GM19467 (cell line): Measurements from ENCODE around the gene DNAJC17.

Source experiments
- ATAC-seq: cut with Tn5 transposase; IDR thresholded peaks from one replicate; pipeline ENCODE4 v1.9.1; 2021; ENCODE audit warnings: mild to moderate bottlenecking, moderate library complexity; ENCODE audit not compliant: unreplicated experiment

Gene DNAJC17

DNA sequence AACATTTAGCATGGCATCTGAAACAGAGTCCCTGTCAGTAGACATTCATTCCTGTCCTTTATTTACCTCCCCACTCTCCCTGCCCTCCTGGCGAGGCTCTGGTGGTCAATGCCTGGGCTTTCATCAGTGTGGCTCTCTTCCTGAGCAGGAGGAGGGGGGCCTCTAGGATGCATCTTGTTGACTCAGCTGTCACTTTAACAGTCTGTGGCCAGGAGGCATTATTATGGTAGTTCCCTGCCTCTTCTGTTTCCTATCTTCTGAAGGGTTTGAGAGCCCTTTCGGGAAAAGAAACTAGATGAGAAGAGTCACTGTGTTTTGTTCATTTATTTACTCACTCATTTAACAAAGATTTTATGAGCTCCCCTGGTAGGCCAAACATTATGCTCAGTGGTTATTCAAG is 23.6 kb upstream of the DNAJC17 start:
- no peak for ATAC-seq

DNA sequence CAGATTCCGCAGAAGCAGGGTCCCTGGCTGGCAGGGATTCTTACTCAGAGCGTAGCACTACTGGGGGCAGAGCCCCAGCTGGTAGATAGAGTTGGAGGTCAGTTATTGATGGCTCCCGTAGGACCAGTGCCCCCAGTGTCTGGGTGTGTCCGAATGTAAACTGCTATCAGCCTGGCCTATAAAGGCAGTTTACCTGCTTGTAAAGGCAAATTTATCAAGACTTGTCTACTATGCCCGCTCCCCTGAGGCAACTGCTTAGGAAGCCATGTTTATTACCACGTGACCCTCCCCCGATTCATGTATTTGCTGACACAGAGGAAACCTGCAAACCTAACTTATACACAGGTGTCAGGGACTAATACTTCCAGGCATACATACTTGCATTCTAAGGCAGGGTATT is 21.8 kb upstream of the DNAJC17 start:
- ATAC-seq, result no peak

DNA sequence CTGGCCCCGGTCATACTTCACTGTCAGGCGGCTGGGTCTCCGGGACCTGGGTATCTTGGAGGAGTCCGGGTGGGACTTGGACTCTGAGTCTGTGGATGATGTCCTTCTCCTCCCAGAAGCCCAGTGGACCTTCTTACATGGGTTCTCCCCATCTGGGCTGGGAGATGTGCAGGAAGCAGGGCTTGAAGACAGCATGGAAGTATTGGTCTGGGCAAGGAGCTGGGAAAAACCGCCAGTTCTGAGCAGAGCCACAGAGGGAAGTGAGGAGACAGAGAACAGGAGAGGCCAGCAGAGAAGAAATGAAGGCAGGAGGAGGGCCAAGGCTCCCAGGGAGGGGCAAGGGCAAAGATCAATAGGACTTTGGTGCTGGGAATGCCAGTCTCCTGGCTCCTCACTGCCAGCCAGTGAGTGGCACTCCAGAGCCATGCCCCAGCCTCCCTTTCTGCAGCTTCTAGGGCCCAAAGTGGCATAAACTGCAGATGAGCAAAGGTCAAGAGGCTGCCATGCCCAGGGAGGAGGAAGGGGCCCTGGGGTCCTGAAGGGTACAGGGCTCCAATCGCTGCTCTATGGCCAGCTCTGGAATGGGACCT is 21.3 kb upstream of the DNAJC17 start, which contains the start of gene PPP1R14D:
Gene PPP1R14D (minus strand): TSS at position 262 of the 590 bp plus-strand sequence. CDS start 67 bp downstream, at position 195.
- ATAC-seq, result no peak

DNA sequence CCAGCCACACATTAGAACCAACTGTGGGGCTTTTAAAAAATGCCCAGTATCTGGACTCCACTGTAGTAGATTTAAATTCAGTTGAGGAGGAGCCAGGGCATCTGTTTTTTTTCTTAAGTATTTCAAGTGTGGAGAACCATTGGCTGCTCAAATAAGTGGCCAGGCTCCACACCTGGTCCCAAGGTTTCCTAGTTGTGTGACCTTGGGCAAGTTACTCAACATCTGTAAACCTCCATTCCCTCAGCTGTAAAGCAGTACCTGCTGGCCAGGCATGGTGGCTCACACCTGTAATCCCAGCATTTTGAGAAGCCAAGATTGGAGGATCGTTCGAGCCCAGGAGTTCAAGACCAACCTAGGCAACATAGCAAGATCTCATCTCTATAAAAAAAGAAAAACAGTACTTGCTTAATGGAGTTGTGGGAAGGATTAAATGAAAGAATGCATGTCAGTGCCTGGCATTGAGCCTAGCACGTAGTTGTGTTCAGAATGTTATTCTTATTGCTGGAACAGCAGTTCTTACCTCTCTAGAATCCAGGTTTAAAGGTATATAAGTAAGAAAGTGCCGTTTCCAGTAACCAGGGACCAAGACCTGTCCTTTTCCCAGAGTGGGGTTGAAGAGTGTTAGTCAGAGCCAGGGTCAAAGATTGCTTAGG is 19.3 kb upstream of the DNAJC17 start:
- ATAC-seq, result no peak

DNA sequence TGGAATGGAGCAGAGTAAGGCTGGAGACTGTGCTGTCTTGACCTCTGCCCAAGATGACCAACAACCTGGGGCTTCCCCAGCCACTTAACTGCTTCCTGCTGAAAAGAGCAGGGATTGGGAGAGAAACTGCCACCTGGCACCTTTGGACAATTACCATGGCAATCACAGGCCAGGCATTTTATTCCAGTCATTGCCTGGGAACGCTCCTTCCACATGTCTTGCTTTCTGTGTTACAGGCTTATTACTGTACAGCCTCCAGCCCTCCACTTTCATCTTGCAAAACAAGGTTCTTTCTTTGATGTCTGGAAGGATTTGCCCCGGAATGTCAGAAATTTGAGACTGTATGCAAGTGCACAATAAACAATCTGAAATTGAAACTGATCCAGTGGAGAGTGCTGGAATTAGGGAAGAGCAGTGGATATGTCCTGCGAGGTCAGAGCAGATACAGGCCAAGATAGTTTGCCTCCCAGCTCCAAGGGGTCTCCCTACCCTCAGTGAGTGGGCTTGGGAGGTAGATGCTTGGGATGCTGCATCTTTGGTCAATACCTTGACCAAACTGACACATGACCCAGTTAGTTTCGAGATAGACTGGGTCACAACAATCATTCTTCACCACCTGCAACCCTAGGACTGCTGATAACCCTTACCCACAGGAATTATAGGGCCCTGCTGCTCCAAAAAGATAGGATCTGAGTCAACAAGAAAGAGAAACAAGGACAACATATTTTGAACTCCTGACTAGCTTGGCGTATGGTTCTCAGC is 18.6 kb upstream of the DNAJC17 start:
- no peak for ATAC-seq

DNA sequence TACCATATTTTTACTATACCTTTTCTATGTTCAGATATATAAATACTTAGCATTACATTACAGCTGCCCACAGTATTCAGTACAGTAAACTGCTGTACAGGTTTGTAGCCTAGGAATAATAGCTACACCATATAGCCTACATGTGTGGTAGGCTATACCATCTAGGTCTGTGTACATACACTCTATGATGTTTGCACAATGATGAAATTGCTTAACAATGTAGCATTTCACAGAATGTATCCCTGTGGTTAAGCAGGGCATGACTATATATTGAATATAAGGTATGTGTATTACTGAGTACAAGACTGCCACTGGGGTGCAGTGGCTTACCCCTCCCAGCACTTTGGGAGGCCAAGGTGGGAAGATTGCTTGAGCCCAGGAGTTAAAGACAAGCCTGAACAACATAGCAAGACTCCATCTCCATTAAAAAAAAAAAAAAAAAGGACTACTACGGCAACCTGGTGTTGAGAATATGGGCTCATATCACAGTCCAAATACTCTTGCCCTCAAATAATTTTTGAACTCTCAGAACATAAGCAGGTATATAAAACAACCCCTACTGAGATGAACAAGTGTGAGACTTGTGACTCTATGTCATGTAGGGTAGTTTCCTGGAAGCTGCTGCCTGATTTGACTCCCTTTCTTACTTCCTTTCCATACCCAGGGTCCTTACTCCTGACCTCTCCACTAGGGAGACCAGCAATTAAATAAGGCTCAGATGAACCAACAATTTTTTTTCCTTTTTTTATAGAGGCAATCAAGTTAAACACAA is 16.5 kb upstream of the DNAJC17 start:
- no peak for ATAC-seq

DNA sequence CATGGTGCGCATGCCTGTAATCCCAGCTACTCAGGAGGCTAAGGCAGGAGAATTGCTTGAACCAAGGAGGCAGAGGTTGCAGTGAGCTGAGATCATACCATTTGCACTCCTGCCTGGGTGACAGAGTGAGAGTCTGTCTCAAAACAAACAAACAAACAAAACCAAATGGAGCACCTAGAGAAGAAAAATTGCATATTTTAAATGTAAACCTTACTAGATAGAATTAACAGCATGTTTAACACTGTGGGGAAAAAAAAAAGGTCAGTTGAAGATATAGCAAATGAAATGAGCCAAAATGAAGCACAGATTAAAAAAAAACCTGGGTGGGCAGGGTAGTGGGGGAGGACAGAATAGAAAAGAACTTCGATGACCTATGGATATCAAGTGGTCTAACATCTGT is 13.9 kb upstream of the DNAJC17 start:
- ATAC-seq, result no peak

DNA sequence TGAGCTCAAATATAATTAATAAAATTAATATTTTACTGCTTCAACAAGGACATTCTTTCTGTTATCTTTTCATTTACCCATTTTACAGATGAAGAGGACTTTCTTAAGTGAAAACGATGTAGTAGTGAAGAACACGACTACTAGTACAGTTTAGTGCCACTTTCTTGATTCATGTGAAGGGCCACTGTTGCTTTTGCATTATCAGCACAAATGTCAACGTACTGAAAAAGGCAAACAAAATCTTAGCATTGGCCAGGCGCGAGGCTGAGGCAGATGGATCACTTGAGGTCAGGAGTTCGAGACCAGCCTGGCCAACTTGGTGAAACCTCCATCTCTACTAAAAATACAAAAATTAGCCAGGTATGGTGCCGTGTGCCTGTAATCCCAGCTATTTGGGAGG is 11.8 kb upstream of the DNAJC17 start:
- ATAC-seq, result no peak

DNA sequence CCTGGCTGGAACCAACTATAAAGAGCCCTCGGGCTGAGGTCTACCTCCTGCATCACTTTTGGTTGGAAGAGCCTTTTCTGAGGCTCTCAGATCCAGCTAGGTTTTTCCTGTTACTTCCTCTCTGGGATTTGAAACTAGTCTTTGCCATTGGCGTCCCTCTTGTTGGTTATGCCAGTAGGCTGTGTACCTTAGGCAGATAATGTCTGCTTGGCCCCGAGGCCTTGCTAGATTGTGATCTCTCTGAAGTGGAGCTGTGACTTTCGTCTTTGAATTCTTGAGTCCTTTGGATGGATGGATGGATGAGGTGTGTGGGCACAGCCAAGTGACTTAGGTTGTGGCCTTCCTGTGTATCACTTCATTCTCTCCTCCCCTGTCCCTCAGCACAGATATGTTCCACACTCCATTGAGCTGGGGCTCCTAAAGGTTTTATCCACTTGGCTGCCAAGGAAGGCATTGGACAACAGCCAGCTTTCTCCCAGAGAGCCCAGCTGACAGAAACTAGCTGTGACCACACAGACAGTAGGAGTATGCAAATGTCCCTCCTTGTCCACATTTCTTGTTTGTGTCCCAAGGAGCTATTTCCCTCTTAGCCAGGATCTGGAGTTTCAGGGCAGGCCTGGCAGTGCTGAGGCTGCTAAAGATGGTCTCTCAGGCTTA is 7.9 kb upstream of the DNAJC17 start:
- ATAC-seq, result no peak

DNA sequence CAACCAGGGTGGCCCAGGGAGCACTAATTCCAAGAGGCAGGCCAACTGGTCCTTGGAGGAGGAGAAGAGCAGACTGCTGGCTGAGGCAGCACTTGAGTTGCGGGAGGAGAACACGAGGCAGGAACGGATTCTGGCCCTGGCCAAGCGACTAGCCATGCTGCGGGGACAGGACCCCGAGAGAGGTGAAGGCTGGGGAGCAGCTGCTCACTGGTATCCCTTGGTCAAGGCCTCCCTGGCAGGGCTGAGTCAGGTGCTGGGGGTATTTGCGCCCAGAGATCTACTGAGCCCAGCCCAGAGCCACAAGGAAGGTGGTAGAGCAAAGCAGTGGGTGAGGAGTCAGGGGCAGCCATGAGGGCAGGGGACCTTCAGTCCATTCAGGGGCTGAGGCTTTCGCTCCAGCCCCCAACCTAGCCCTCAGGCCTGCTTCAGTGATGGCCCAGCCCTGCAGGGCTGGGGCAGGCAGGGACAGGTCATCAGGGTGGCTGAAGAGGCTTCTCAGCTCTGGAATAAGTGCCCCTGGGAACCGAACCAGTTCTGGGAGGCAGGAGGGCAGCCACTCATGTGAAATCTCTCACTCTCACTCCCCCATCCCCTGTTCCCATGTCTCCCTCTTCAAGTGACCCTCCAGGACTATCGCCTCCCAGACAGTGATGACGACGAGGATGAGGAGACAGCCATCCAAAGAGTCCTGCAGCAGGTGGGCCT is 5.6 kb upstream of the DNAJC17 start:
- ATAC-seq, result no peak

DNA sequence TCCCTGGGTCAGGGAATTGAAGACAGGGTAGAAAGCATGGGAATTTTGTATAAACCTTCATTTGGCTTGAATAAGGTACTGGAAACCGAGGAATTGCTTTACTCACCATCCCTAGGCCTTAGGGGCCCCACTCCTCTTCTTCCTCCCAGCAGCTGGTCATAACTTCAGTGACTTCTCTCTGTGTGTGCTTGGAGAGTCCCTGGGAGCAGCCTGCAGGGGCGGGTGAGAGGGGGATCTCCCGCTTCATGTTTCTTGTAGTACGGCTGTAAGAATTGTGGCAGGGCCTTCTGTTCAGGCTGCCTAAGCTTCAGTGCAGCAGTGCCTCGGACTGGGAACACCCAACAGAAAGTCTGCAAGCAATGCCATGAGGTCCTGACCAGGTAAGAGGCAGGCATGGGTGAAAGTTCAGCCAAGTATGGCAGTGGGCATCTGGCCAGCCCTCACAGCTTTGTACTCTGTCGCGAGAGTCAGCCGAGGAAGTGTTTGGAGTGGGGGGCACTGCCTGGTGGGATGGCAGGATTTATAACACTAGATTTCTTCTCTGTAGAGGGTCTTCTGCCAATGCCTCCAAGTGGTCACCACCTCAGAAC is 1.7 kb upstream of the DNAJC17 start:
- ATAC-seq, result no peak

DNA sequence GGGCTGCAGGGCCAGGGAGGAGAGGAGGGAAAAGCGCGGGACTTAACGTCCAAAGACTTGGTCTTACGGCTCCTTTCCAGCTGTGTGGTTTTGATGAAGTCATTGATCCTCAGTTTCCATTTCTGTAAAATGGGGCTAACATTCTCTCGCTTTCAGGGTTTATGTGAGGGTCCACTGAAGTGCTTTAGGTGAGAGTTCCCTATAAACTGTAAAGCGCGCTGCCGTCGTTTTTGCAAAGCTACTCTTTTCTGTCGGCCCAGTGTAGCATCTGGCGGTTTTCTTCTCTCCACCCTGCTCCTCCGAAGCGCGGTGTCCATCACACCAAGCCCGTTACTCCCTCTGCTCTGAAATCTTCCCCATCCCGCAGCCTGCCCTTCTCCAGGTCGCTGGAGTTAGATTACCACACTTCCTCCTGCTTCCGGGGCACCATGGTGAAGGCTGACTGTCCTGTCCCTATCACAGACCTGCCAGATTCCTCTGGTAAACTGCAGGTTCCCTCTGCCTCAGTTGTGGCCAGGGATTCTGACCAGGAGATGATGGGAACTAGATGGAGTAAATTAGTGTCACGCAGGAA is 702 bp upstream of the DNAJC17 start:
- ATAC-seq, result no peak

DNA sequence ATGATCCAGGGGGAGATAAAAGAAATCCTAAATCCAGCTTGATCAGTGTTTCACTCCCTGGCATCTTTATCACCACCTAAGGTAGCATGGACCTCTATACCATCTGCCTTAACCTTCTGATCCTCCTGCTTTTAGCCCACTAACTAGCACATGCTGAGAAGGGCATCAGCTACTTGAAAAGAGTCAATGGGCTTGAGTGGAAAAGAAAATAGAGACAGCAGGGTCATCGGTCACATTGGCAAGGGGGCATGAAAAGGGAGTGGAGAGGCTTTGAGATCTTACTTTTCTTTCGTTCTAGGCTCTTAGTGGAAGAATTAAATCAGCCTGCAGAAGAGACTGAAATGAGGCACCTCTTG is 623 bp downstream of the DNAJC17 start:
- peak; percentile 1 for ATAC-seq

DNA sequence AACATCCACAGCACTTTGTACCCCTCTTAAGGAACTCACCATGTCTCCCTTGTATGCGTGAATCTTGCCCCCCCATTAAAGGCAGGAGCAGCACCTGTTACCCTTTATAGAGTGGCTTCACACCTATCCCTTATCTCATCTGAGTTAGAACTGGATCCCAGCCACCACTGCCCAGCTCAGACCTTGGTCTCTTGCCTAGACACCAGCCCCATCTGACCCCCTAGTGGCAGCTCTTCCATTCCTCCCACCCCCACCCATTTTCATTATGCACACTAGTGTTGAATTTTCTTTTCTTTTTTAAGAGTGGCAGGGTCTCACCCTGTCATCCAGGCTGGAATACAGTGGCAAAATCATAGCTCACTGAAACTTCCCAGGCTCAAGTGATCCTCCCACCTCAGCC is 3.6 kb downstream of the DNAJC17 start:
- no peak for ATAC-seq

DNA sequence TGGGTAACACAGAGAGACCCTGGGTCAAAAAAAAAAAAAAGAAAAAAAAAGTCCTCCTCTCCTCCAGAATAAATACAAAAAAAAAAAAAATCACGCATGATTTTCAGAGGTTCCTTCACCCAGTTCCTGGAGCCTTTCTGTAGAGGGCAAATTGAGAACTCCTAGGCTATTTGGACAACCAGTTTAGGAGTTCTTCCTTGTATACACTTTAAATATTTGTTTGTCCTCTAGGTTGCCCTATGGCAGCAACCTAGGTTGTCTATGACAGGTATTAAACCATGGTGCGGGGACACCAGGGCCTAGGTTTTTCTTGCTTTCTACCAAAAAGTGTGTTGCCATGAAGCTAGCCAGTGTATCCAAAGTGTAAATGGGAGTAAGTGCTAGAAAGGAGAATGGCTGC is 4.2 kb downstream of the DNAJC17 start:
- ATAC-seq, result no peak

DNA sequence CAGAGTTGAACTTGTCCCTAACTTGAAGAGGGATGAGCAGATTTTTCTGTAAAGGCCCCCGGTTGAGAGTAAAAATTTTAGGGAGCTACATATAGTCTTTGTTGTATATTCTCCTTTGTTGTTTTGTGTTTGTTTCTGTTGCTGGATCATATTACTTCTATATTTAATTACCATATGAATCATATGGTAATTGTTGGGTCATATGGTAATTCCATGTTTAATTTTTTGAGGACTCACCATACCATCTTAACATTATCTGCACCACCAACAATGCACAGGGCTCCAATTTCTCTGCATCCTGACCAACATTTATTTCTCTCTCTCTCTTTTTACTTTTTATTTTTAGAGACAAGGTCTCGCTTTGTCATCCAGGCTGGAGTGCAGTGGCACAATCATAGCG is 7.8 kb downstream of the DNAJC17 start:
- no peak for ATAC-seq

DNA sequence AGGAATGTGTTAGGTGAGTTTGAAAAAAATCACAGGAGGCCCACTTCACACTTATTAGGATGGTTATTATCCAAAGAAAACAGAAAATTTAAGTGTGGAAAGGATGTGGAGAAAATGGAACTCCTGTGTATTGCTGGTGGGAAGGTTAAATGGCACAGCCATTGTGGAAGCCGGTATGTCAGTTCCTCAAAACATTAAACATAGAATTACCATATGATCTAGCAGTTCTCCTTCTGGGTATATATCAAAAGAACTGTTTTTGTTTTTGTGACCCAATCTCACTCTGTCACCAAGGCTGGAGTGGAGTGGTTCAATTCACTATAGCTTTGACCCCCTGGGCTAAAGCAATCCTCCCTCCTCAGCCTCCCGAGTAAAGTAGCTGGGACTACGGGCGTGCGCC is 10.8 kb downstream of the DNAJC17 start:
- no peak for ATAC-seq

DNA sequence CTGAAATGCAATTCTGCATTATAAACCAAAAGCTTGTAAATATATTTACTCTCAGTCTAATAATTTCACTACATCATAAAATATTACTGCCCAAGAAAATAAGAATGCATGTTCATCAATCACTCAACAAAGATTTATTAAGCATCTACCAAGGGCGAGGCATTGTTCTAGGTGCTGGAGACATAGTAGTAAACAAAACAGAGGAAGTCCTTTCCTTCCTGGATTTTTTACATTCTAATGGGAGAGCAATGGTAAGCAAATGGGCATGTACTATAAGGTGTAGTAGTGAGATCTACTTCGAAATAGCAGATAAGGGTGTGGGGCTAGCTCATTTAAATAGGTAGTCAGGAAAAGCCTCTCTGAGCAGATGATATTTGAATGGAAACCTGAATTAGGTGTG is 11.2 kb downstream of the DNAJC17 start:
- no peak for ATAC-seq

DNA sequence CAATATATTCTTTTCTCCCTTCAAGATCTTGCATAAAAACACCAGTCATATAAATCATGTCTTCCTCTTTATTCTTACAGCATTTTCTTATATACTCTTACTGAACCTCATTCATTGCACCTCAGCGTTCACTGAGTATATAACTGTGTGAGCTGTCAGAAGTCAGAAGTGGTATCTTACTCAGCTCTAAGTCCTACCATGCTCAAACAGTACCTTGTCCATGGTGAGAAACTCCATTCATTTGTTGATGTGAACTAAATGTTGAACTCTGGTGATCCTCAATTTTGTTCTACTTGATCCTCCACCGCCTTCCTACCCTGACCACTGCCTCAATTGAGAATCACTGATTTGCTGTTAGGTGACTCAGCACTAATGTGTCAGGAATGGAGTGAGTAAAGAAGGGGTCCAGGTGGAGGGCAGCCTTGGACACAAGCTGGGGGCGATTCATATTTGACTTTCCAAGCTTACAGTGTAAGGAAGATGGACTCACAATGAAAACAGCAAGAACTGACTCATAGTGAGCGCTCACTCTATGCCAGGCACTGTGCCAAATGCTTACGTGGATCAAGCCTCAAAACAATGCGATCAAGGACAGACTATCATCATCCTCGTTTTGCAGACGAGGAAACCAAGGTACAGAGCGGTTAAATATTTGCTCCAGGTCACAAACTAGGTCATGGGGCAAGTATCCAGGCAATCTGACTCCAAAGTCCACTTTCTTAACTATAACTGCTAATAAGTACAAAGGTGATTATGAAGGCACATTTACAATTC is 13.9 kb downstream of the DNAJC17 start:
- ATAC-seq, result no peak
